NT2/D1 (cell line): ENCODE measurements around the gene ANKRD45.
"Not testable (repeated sequence)": the region's sequence is repeated elsewhere in the genome, so short reads cannot be mapped to it uniquely, and the experiment has no call there.

Experiments
- YY1 ChIP-seq: IDR thresholded peaks from 2 replicates; pipeline ENCODE4 v1.6.1; 2011; ENCODE audit not compliant: insufficient read length, insufficient read depth
- ZNF274 ChIP-seq: IDR thresholded peaks from 2 replicates; pipeline ENCODE4 v1.6.1; 2011; ENCODE audit warnings: mild to moderate bottlenecking, low read depth, low read length

GRCh38 chr1:173591138-173591537, 78.5 kb downstream of the ANKRD45 start:
- TF ChIP-seq YY1, ZNF274: not testable (repeated sequence)
